SK-N-SH (cell line): ENCODE measurements around the gene ARHGAP6. TPM values are rescaled to one million over a fixed set of nuclear protein-coding genes. Genes with fewer than 3 reads are reported as not detected.

ENCODE experiments used
- CTCF ChIA-PET: fragments of 300-600, 350-600 bp; formaldehyde crosslinking; extraction: SDS; loops from one replicate; lab custom pipeline; 2021; lab: Yijun Ruan, JAX
- POLR2A ChIA-PET: fragments of 350-600 bp; sonication (Branson Sonifier 250); formaldehyde crosslinking; extraction: SDS; loops from one replicate; lab custom pipeline; 2020; ENCODE audit warnings: antibody characterized with exemption, inconsistent platforms; lab: Yijun Ruan, JAX
- DNase-seq: peaks from one replicate; pipeline ENCODE4 v3.0.0; 2012
- H2AFZ ChIP-seq: fragments of 200-600 bp; sonication (generic); 2 replicates; pipeline ENCODE4 v1.8.1; 2016; ENCODE audit warnings: antibody characterized with exemption, mild to moderate bottlenecking, low read depth
- H3F3A ChIP-seq: fragments of 200-600 bp; sonication (generic); replicated peaks from 2 replicates; pipeline ENCODE3; 2016; ENCODE audit warnings: antibody characterized with exemption, mild to moderate bottlenecking; ENCODE audit not compliant: insufficient read depth
- H3K27ac ChIP-seq, 2 experiments: fragments of 200-500 bp in 1 of 2; fragments of 200-600 bp in 1 of 2; sonication (Bioruptor generic) in 1 of 2; sonication (generic), shearing (Covaris generic) in 1 of 2; 2 replicates each; pipeline versions ENCODE4 v1.5.1 to v1.6.1; 2014 to 2016; ENCODE audit warnings: low read depth in 2 of 2, inconsistent platforms in 1 of 2, low read length in 1 of 2, mild to moderate bottlenecking in 1 of 2, mixed read lengths in 1 of 2
- H3K27me3 ChIP-seq: fragments of 200-600 bp; sonication (generic), shearing (Covaris generic); 2 replicates; pipeline ENCODE4 v1.6.1; 2016; ENCODE audit warnings: mixed run types; ENCODE audit not compliant: insufficient read depth
- H3K36me3 ChIP-seq, 2 experiments: fragments of 200-500 bp in 1 of 2; fragments of 200-600 bp in 1 of 2; sonication (Bioruptor generic) in 1 of 2; sonication (generic) in 1 of 2; replicated peaks in 1 of 2; 2 replicates each; pipeline versions ENCODE3 to v1.5.1; 2014 to 2016; ENCODE audit warnings: low read length in 1 of 2, mild to moderate bottlenecking in 1 of 2; ENCODE audit not compliant: insufficient read depth in 2 of 2, control insufficient read depth in 1 of 2
- H3K4me1 ChIP-seq, 2 experiments: fragments of 200-500 bp in 1 of 2; fragments of 200-600 bp in 1 of 2; sonication (Bioruptor generic) in 1 of 2; sonication (generic), shearing (Covaris generic) in 1 of 2; 2 replicates each; pipeline versions ENCODE4 v1.5.1 to v1.6.1; 2014 to 2016; ENCODE audit warnings: low read depth in 1 of 2, low read length in 1 of 2, mixed run types in 1 of 2; ENCODE audit not compliant: insufficient read depth in 2 of 2, control insufficient read depth in 1 of 2
- H3K4me2 ChIP-seq: fragments of 200-600 bp; sonication (generic), shearing (Covaris generic); 2 replicates; pipeline ENCODE4 v1.6.1; 2017; ENCODE audit warnings: mixed run types
- H3K4me3 ChIP-seq, 2 experiments: fragments of 200-500 bp in 1 of 2; fragments of 200-600 bp in 1 of 2; sonication (Bioruptor generic) in 1 of 2; sonication (generic), shearing (Covaris generic) in 1 of 2; 2 replicates each; pipeline versions ENCODE4 v1.5.1 to v1.8.1; 2014 to 2016; ENCODE audit warnings: low read depth in 2 of 2, inconsistent platforms in 1 of 2, low read length in 1 of 2, mild to moderate bottlenecking in 1 of 2, mixed read lengths in 1 of 2, moderate library complexity in 1 of 2
- H3K79me2 ChIP-seq: fragments of 200-600 bp; sonication (generic); 2 replicates; pipeline ENCODE4 v1.8.1; 2017; ENCODE audit warnings: mild to moderate bottlenecking; ENCODE audit not compliant: insufficient read depth
- H3K9ac ChIP-seq: fragments of 200-600 bp; sonication (generic); 2 replicates; pipeline ENCODE4 v1.6.1; 2017; ENCODE audit warnings: mixed run types
- H3K9me2 ChIP-seq: fragments of 200-600 bp; sonication (generic); 2 replicates; pipeline ENCODE4 v1.6.1; 2017; ENCODE audit warnings: mixed run types
- H3K9me3 ChIP-seq: fragments of 200-600 bp; sonication (generic); 2 replicates; pipeline ENCODE4 v1.6.1; 2017; ENCODE audit warnings: mixed run types, mild to moderate bottlenecking, moderate library complexity
- H4K20me1 ChIP-seq: fragments of 200-600 bp; sonication (generic); 2 replicates; pipeline ENCODE4 v1.6.1; 2017; ENCODE audit warnings: mild to moderate bottlenecking, mixed run types; ENCODE audit not compliant: insufficient read depth
- CHD2 ChIP-seq: fragments of 150-350 bp; IDR thresholded peaks from 2 replicates; pipeline ENCODE4 v1.6.1; 2018; ENCODE audit warnings: low read length; ENCODE audit not compliant: partially characterized antibody
- ELF1 ChIP-seq: IDR thresholded peaks from 2 replicates; pipeline ENCODE4 v1.4.0; 2012
- EP300 ChIP-seq, 2 experiments: IDR thresholded peaks; 2 replicates each; pipeline versions ENCODE4 v1.4.0 to v1.6.1; 2012; ENCODE audit warnings: borderline replicate concordance in 1 of 2, low read depth in 1 of 2, low read length in 1 of 2
- EZH2phosphoT487 ChIP-seq: fragments of 200-600 bp; sonication (generic); IDR thresholded peaks from 2 replicates; pipeline ENCODE4 v1.6.1; 2017; ENCODE audit warnings: low read depth, mixed run types, mild to moderate bottlenecking, antibody characterized with exemption, moderate library complexity, borderline replicate concordance
- FOSL2 ChIP-seq: IDR thresholded peaks from 2 replicates; pipeline ENCODE4 v1.4.0; 2012; ENCODE audit warnings: low read depth, mild to moderate bottlenecking, moderate library complexity, borderline replicate concordance
- GABPA ChIP-seq: IDR thresholded peaks from 2 replicates; pipeline ENCODE4 v1.4.0; 2012; ENCODE audit warnings: low read depth, mild to moderate bottlenecking
- GATA2 ChIP-seq: sonication (generic); formaldehyde crosslinking; IDR thresholded peaks from 2 replicates; pipeline ENCODE4 v1.5.0; 2020; ENCODE audit warnings: mild to moderate bottlenecking, missing genetic modification reagents
- JUND ChIP-seq: IDR thresholded peaks from 2 replicates; pipeline ENCODE4 v1.4.0; 2012
- MAX ChIP-seq: IDR thresholded peaks from 2 replicates; pipeline ENCODE4 v1.4.0; 2012; ENCODE audit warnings: low read depth
- MEF2A ChIP-seq: IDR thresholded peaks from 2 replicates; pipeline ENCODE4 v1.4.0; 2012; ENCODE audit warnings: low read depth, borderline replicate concordance
- MXI1 ChIP-seq: IDR thresholded peaks from 2 replicates; pipeline ENCODE4 v1.6.1; 2012; ENCODE audit warnings: mild to moderate bottlenecking, low read depth, low read length, improper control_type of control experiment
- NFIC ChIP-seq: IDR thresholded peaks from 2 replicates; pipeline ENCODE4 v1.4.0; 2012; ENCODE audit warnings: borderline replicate concordance
- POLR2AphosphoS5 ChIP-seq: IDR thresholded peaks from 2 replicates; pipeline ENCODE4 v1.6.1; 2012; ENCODE audit warnings: low read depth, low read length
- RCOR1 ChIP-seq: fragments of 150-350 bp; IDR thresholded peaks from 2 replicates; pipeline ENCODE4 v1.6.1; 2017; ENCODE audit warnings: antibody characterized with exemption, low read length
- RFX5 ChIP-seq: IDR thresholded peaks from 2 replicates; pipeline ENCODE4 v1.6.1; 2012; ENCODE audit warnings: mild to moderate bottlenecking, improper control_type of control experiment, low read length
- RXRA ChIP-seq: IDR thresholded peaks from 2 replicates; pipeline ENCODE4 v1.4.0; 2012; ENCODE audit warnings: low read depth, mild to moderate bottlenecking, borderline replicate concordance
- SMC3 ChIP-seq: IDR thresholded peaks from 2 replicates; pipeline ENCODE4 v1.6.1; 2012; ENCODE audit warnings: low read depth, low read length, improper control_type of control experiment
- TAF1 ChIP-seq: IDR thresholded peaks from 2 replicates; pipeline ENCODE4 v1.6.1; 2012; ENCODE audit warnings: low read depth, mild to moderate bottlenecking, low read length, moderate library complexity, borderline replicate concordance
- TCF12 ChIP-seq: IDR thresholded peaks from 2 replicates; pipeline ENCODE4 v1.4.0; 2012
- TEAD4 ChIP-seq: IDR thresholded peaks from 2 replicates; pipeline ENCODE4 v1.4.0; 2012; ENCODE audit warnings: mild to moderate bottlenecking, borderline replicate concordance; ENCODE audit not compliant: insufficient read depth
- USF2 ChIP-seq: fragments of 150-350 bp; IDR thresholded peaks from 2 replicates; pipeline ENCODE4 v1.6.1; 2017; ENCODE audit warnings: antibody characterized with exemption, low read length, low read depth, borderline replicate concordance
- YY1 ChIP-seq: IDR thresholded peaks from 2 replicates; pipeline ENCODE4 v1.4.0; 2012; ENCODE audit warnings: low read depth, mild to moderate bottlenecking
- WGBS: methylation state at CpG from one replicate; pipeline ENCODE4 v1.1.6; 2017; ENCODE audit warnings: low lambda C conversion rate; 5-methylcytosine and 5-hydroxymethylcytosine counted together
- polyA plus RNA-seq, 3 experiments: library from polyadenylated mRNA; depleted of rRNA; stranded (reverse); fragments of >200 nt; gene quantifications; 2 replicates each; pipeline ENCODE4 v1.2.3, GENCODE V29; 2012
- TF ChIP-seq, protein P1 (sequence below): IDR thresholded peaks from 2 replicates; pipeline ENCODE4 v1.4.0; 2012; ENCODE audit warnings: low read depth, borderline replicate concordance
- TF ChIP-seq, protein P2 (sequence below): IDR thresholded peaks from 2 replicates; pipeline ENCODE4; 2012
- TF ChIP-seq, protein P3 (sequence below): fragments of 150-350 bp; IDR thresholded peaks from 2 replicates; pipeline ENCODE4 v1.6.1; 2016; ENCODE audit warnings: mild to moderate bottlenecking, low read depth, low read length

Gene ARHGAP6
- polyA plus RNA-seq, 1 of the 3 experiments (the other 2 are of a cell fraction) = 0.16 TPM

DNA sequence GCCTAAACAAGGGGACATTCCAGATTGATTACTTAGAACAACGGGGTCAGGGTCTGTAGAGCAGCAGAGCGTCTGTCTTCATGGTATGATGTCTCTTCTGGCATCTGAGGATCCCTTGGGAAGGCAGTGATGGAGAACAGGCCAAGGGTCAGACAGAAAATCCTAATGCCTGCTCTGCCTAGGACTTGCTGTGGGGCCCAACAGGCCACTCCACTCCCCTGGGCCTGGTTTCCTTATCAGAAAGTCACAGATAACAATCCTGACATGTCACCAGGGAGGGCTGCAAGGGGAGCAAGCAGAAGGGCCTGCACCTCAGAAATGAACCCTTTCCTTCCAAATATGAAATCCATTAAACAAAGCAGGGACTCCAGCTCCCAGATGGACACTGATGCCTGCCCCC lies 21.4 kb upstream of the ARHGAP6 start:
- H3K9me2 ChIP-seq = no peaks in the 10 kb centered on the region; the same call in 1 of the 2 replicates
- DNase-seq = peak; percentile 40
- no peaks in the 10 kb centered on the region for H3K79me2 ChIP-seq
- H3K27ac ChIP-seq = no peak overlapping the region
- H3F3A ChIP-seq = no peaks in the 10 kb centered on the region
- no peak overlapping the region for H2AFZ ChIP-seq
- H3K9me3 ChIP-seq = no peaks in the 10 kb centered on the region
- no peak overlapping the region for H3K4me3 ChIP-seq
- no peaks in the 10 kb centered on the region for H3K36me3 ChIP-seq
- H3K27me3 ChIP-seq = no peaks in the 10 kb centered on the region
- H3K4me2 ChIP-seq = no peak overlapping the region
- peaks cover 0 to 6% of the 10 kb centered on the region in 2 experiments; a peak in 1 of 4 replicates for H3K4me1 ChIP-seq
- 3% methylated on average over 2 of the region's 2 CpGs for WGBS
- TF ChIP-seq, protein P1, sequence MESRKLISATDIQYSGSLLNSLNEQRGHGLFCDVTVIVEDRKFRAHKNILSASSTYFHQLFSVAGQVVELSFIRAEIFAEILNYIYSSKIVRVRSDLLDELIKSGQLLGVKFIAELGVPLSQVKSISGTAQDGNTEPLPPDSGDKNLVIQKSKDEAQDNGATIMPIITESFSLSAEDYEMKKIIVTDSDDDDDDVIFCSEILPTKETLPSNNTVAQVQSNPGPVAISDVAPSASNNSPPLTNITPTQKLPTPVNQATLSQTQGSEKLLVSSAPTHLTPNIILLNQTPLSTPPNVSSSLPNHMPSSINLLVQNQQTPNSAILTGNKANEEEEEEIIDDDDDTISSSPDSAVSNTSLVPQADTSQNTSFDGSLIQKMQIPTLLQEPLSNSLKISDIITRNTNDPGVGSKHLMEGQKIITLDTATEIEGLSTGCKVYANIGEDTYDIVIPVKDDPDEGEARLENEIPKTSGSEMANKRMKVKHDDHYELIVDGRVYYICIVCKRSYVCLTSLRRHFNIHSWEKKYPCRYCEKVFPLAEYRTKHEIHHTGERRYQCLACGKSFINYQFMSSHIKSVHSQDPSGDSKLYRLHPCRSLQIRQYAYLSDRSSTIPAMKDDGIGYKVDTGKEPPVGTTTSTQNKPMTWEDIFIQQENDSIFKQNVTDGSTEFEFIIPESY = no peak
- no peak for TF ChIP-seq USF2
- TF ChIP-seq SMC3 = no peak
- peak; percentile 57 for TF ChIP-seq RCOR1
- TF ChIP-seq YY1 = no peak
- peak; percentile 85 for TF ChIP-seq GATA2 (CRISPR knock-in tag)
- TF ChIP-seq RFX5 = no peak
- no peak for TF ChIP-seq RXRA
- no peak for TF ChIP-seq TCF12
- no peak for TF ChIP-seq MAX
- TF ChIP-seq TAF1 = no peak
- TF ChIP-seq, protein P2, sequence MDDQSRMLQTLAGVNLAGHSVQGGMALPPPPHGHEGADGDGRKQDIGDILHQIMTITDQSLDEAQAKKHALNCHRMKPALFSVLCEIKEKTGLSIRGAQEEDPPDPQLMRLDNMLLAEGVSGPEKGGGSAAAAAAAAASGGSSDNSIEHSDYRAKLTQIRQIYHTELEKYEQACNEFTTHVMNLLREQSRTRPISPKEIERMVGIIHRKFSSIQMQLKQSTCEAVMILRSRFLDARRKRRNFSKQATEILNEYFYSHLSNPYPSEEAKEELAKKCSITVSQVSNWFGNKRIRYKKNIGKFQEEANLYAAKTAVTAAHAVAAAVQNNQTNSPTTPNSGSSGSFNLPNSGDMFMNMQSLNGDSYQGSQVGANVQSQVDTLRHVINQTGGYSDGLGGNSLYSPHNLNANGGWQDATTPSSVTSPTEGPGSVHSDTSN = no peak
- no peak for TF ChIP-seq GABPA
- TF ChIP-seq FOSL2 = no peak
- TF ChIP-seq, protein P3, sequence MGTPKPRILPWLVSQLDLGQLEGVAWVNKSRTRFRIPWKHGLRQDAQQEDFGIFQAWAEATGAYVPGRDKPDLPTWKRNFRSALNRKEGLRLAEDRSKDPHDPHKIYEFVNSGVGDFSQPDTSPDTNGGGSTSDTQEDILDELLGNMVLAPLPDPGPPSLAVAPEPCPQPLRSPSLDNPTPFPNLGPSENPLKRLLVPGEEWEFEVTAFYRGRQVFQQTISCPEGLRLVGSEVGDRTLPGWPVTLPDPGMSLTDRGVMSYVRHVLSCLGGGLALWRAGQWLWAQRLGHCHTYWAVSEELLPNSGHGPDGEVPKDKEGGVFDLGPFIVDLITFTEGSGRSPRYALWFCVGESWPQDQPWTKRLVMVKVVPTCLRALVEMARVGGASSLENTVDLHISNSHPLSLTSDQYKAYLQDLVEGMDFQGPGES = no peak
- TF ChIP-seq EZH2phosphoT487 = no peak
- TF ChIP-seq EP300 (IDR thresholded peaks at IDR 0.05; ENCODE audit: borderline replicate concordance in 1 of 2, low read depth in 1 of 2, low read length in 1 of 2) = peak in 1 of 2 experiments; percentile 48; a peak in 1 of 4 replicates
- TF ChIP-seq ELF1 = no peak
- TF ChIP-seq MEF2A = no peak
- no peak for TF ChIP-seq POLR2AphosphoS5
- TF ChIP-seq NFIC = no peak
- no peak for TF ChIP-seq MXI1
- no peak for TF ChIP-seq TEAD4
- TF ChIP-seq CHD2 = peak; percentile 20
- no peak for TF ChIP-seq JUND
- TF ChIP-seq, all 33 proteins: peak for 4
- ChIA-PET POLR2A (no interaction called here), CTCF (no interaction called here)
- H4K20me1 ChIP-seq = no peaks in the 10 kb centered on the region
- H3K9ac ChIP-seq = no peak overlapping the region
